HepG2 (cell line): ENCODE measurements around the gene BAG5. TPM values are rescaled to one million over a fixed set of nuclear protein-coding genes. Genes with fewer than 3 reads are reported as not detected.
A peak's percentile ranks its signal among the peaks of the same experiment; 100 is the strongest.

Source experiments
- DBP ChIP-seq: sonication (generic); formaldehyde crosslinking; IDR thresholded peaks from 2 replicates; pipeline ENCODE4 v1.4.0; 2020; ENCODE audit warnings: missing genetic modification reagents; ENCODE audit errors: not compliant biosample characterization
- GLI4 ChIP-seq: sonication (generic); formaldehyde crosslinking; IDR thresholded peaks from 2 replicates; pipeline ENCODE4 v1.5.1; 2020; ENCODE audit warnings: missing genetic modification reagents, mild to moderate bottlenecking, moderate library complexity, borderline replicate concordance
- HMGXB3 ChIP-seq: sonication (generic); formaldehyde crosslinking; IDR thresholded peaks from 2 replicates; pipeline ENCODE4 v1.4.0; 2020; ENCODE audit warnings: missing genetic modification reagents, borderline replicate concordance
- HOMEZ ChIP-seq: IDR thresholded peaks from 2 replicates; pipeline ENCODE4 v1.6.1; 2016; ENCODE audit warnings: low read depth
- IRX3 ChIP-seq: sonication (generic); formaldehyde crosslinking; IDR thresholded peaks from 2 replicates; pipeline ENCODE4 v1.8.1; 2023; ENCODE audit warnings: mild to moderate bottlenecking, low read depth, missing genetic modification reagents, borderline replicate concordance
- NFIC ChIP-seq: IDR thresholded peaks from 2 replicates; pipeline ENCODE4 v1.6.1; 2012; ENCODE audit warnings: mild to moderate bottlenecking, low read length, inconsistent platforms
- NFYB ChIP-seq: sonication (generic); formaldehyde crosslinking; IDR thresholded peaks from 2 replicates; pipeline ENCODE4 v1.4.0; 2020; ENCODE audit warnings: missing genetic modification reagents
- NR2C2 ChIP-seq: sonication (generic); formaldehyde crosslinking; IDR thresholded peaks from 2 replicates; pipeline ENCODE4 v1.4.0; 2020; ENCODE audit warnings: missing genetic modification reagents, mild to moderate bottlenecking, moderate library complexity, borderline replicate concordance
- PCBP1 ChIP-seq: fragments of 200-400 bp; formaldehyde crosslinking; IDR thresholded peaks from 2 replicates; pipeline ENCODE4 v1.6.1; 2017; ENCODE audit warnings: mild to moderate bottlenecking, low read depth, low read length, borderline replicate concordance
- RFX3 ChIP-seq: IDR thresholded peaks from 2 replicates; pipeline ENCODE4 v1.6.1; 2016; ENCODE audit warnings: missing biosample characterization, missing genetic modification reagents
- SRSF1 ChIP-seq: fragments of 200-400 bp; formaldehyde crosslinking; optimal IDR thresholded peaks from 2 replicates; pipeline ENCODE3; 2017; ENCODE audit warnings: mild to moderate bottlenecking, low read depth, low read length, moderate library complexity
- ZBTB20 ChIP-seq: sonication (generic); formaldehyde crosslinking; IDR thresholded peaks from 2 replicates; pipeline ENCODE4 v1.8.1; 2023; ENCODE audit warnings: missing genetic modification reagents, low read depth, mild to moderate bottlenecking, borderline replicate concordance
- ZNF205 ChIP-seq: IDR thresholded peaks from 2 replicates; pipeline ENCODE4 v1.6.1; 2018; ENCODE audit warnings: missing biosample characterization, missing genetic modification reagents
- ZNF326 ChIP-seq: sonication (generic); formaldehyde crosslinking; IDR thresholded peaks from 2 replicates; pipeline ENCODE4 v1.4.0; 2020; ENCODE audit warnings: missing genetic modification reagents, borderline replicate concordance
- ZNF430 ChIP-seq: sonication (generic); formaldehyde crosslinking; IDR thresholded peaks from 2 replicates; pipeline ENCODE4 v1.9.0; 2021; ENCODE audit warnings: mild to moderate bottlenecking, missing genetic modification reagents
- ZNF44 ChIP-seq: sonication (generic); formaldehyde crosslinking; IDR thresholded peaks from 2 replicates; pipeline ENCODE4 v1.5.1; 2020; ENCODE audit warnings: mild to moderate bottlenecking, missing genetic modification reagents
- ZNF558 ChIP-seq: sonication (generic); formaldehyde crosslinking; IDR thresholded peaks from 2 replicates; pipeline ENCODE4 v1.9.0; 2022; ENCODE audit warnings: mild to moderate bottlenecking, missing genetic modification reagents, borderline replicate concordance
- ZNF580 ChIP-seq: IDR thresholded peaks from 2 replicates; pipeline ENCODE4 v1.6.1; 2016; ENCODE audit warnings: low read depth, borderline replicate concordance
- ZNF713 ChIP-seq: sonication (generic); formaldehyde crosslinking; IDR thresholded peaks from 2 replicates; pipeline ENCODE4 v1.4.0; 2020; ENCODE audit warnings: mild to moderate bottlenecking, missing genetic modification reagents
- ZNF883 ChIP-seq: sonication (generic); formaldehyde crosslinking; IDR thresholded peaks from 2 replicates; pipeline ENCODE4 v1.5.1; 2020; ENCODE audit warnings: mild to moderate bottlenecking, missing genetic modification reagents; ENCODE audit errors: not compliant biosample characterization
- ZSCAN29 ChIP-seq: sonication (generic); formaldehyde crosslinking; conservative IDR thresholded peaks from 2 replicates; pipeline ENCODE4 v1.4.0; 2020; ENCODE audit warnings: mild to moderate bottlenecking, missing genetic modification reagents
- polyA plus RNA-seq, 8 experiments: library from polyadenylated mRNA; depleted of rRNA in 3 of 8; stranded (reverse) in 7 of 8; unstranded in 1 of 8; fragments of >200 nt; fragmentation: Illumina TruSeq in 4 of 8; extraction: Trizol in 4 of 8; gene quantifications; 2 replicates each; pipeline versions ENCODE4 v1.2.1 to v1.2.3, GENCODE V29; 2011 to 2016; ENCODE audit warnings: low read depth in 4 of 8, missing spikeins in 1 of 8, mixed read lengths in 1 of 8; ENCODE audit not compliant: insufficient read depth in 1 of 8
- total RNA-seq, 5 experiments: library from RNA; depleted of rRNA; stranded (reverse); fragments of >200 nt; fragmentation: Illumina TruSeq; extraction: Trizol; gene quantifications; 2 replicates each; pipeline ENCODE4 v1.2.3, GENCODE V29; 2016; ENCODE audit warnings: low read depth in 1 of 5

The BAG5 gene
- total and polyA plus RNA-seq, 2 of the 13 experiments (the other 11 are each of a cell fraction or from before 2014, with no cell fraction given): 3.5 to 21.0 TPM

- TF ChIP-seq HMGXB3 (CRISPR knock-in tag) (no peak), ZNF205 (CRISPR knock-in tag) (peak; percentile 44; the same call in 1 of the 2 replicates), ZBTB20 (peak; percentile 44; the same call in 1 of the 2 replicates), NR2C2 (no peak), PCBP1 (no peak), SRSF1 (no peak), ZSCAN29 (CRISPR knock-in tag) (no peak), GLI4 (CRISPR knock-in tag) (no peak), ZNF558 (CRISPR knock-in tag) (no peak), ZNF326 (CRISPR knock-in tag) (no peak), ZNF713 (CRISPR knock-in tag) (no peak), ZNF430 (CRISPR knock-in tag) (no peak), ZNF883 (CRISPR knock-in tag) (no peak), ZNF44 (CRISPR knock-in tag) (no peak), RFX3 (no peak), HOMEZ (no peak), DBP (no peak), NFYB (CRISPR knock-in tag) (no peak), ZNF580 (CRISPR knock-in tag) (no peak), IRX3 (no peak), NFIC (no peak)
These were observed 36.1 kb downstream of the BAG5 start (continued) for GRCh38 chr14:103526247-103526913.
